NB4 (cell line): Measurements from ENCODE around the gene BACH2.

Experiments
- DNase-seq: peaks from one replicate; pipeline ENCODE4 v3.0.0; 2010; ENCODE audit warnings: low read depth
- H3K4me3 ChIP-seq: one replicate; pipeline ENCODE4 v1.5.1; 2011; ENCODE audit warnings: mild to moderate bottlenecking, low read depth, low read length, moderate library complexity
- CTCF ChIP-seq: IDR thresholded peaks from one replicate; pipeline ENCODE4 v1.5.1; 2012; ENCODE audit warnings: low read depth, low read length
- MAX ChIP-seq: IDR thresholded peaks from 2 replicates; pipeline ENCODE4 v1.6.1; 2011; ENCODE audit warnings: low read depth, low read length
- MYC ChIP-seq: IDR thresholded peaks from 2 replicates; pipeline ENCODE4 v1.6.1; 2011; ENCODE audit warnings: low read depth, low read length
- POLR2A ChIP-seq: IDR thresholded peaks from 2 replicates; pipeline ENCODE4 v1.6.1; 2011; ENCODE audit warnings: mild to moderate bottlenecking; ENCODE audit not compliant: insufficient read length; ENCODE audit errors: extremely low read depth

The BACH2 gene

GRCh38 chr6:90193359-90193758 lies 103.3 kb downstream of the BACH2 start:
- TF ChIP-seq MAX = no peak
- DNase-seq = no peak
- H3K4me3 ChIP-seq = no peak overlapping the region

GRCh38 chr6:90192857-90193256 lies 103.8 kb downstream of the BACH2 start:
- H3K4me3 ChIP-seq = no peak overlapping the region
- no peak for DNase-seq
- TF ChIP-seq CTCF (no peak), POLR2A (no peak), MAX (no peak), MYC (no peak)

GRCh38 chr6:90190752-90191395 lies 105.8 kb downstream of the BACH2 start:
- TF ChIP-seq POLR2A (no peak), CTCF (no peak), MAX (no peak), MYC (no peak)
- H3K4me3 ChIP-seq = no peak overlapping the region
- DNase-seq = no peak

GRCh38 chr6:90190131-90190530 lies 106.5 kb downstream of the BACH2 start:
- H3K4me3 ChIP-seq = no peak overlapping the region
- no peak for DNase-seq
- no peak for TF ChIP-seq POLR2A

GRCh38 chr6:90187437-90188121 lies 109.1 kb downstream of the BACH2 start:
- no peak for DNase-seq
- no peak overlapping the region for H3K4me3 ChIP-seq
- TF ChIP-seq CTCF = no peak
- no peak for TF ChIP-seq MAX
- TF ChIP-seq POLR2A = no peak
- no peak for TF ChIP-seq MYC

- TF ChIP-seq POLR2A = no peak
- TF ChIP-seq MYC = no peak
- TF ChIP-seq CTCF = no peak
- TF ChIP-seq MAX = no peak
- no peak overlapping the region for H3K4me3 ChIP-seq
- DNase-seq = no peak
These were observed 109.8 kb downstream of the BACH2 start for GRCh38 chr6:90186637-90187371.
